Stimulated activated CD8-positive, alpha-beta memory T cell treated with anti-CD3 and anti-CD28 coated beads, Interleukin-12 subunit alpha, Interleukin-12 subunit beta, amount 100 ng/mL, for 24 hours (primary cell): ENCODE measurements around the gene RRAS.

Experiments
- DNase-seq: peaks from one replicate; pipeline ENCODE4 v3.0.0-alpha.2; 2020; ENCODE audit errors: extremely low read depth

Gene RRAS

DNA sequence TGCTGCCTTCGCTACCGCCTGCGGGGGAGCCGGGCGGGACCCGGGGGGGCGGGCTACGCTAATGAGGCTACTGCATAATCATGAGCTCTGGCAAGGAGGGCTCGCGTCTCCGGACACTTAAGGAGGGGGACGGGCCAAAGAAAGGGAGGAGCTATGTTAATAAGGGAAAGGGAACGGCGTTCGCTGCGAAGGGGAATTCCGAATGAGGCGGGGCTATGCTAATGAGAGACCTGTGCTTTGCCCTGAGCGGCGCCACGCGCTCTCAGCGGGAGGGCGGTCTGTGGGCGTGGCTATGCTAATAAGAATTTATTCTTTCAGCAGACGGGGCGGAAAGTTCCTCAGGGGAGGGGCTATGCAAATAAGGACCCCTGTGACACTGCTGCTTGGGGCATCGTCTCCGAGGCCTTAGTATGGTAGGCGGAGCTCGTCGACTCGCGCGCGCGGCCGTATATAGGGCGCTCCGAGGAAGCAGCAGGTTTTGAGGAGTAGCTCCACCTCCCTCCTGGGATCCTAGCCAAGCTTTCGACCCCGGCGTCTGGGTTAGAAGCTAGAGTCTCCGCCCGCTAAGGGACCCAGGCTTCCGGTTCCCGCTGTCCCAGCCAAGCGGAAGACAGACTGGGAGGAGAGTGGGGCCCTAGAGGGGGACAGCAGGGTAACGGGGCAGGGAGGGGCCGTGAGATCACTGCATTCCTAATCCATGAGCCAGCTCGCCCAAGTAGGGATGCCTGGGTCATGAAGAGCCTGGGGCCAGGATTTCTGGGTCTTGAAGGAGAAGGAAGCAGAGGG lies at the start of gene RRAS:
TSS of gene RRAS (minus strand) at position 31 of the 786 bp plus-strand sequence. CDS start 45 bp downstream, outside the sequence.
- DNase-seq = peak; percentile 100

DNA sequence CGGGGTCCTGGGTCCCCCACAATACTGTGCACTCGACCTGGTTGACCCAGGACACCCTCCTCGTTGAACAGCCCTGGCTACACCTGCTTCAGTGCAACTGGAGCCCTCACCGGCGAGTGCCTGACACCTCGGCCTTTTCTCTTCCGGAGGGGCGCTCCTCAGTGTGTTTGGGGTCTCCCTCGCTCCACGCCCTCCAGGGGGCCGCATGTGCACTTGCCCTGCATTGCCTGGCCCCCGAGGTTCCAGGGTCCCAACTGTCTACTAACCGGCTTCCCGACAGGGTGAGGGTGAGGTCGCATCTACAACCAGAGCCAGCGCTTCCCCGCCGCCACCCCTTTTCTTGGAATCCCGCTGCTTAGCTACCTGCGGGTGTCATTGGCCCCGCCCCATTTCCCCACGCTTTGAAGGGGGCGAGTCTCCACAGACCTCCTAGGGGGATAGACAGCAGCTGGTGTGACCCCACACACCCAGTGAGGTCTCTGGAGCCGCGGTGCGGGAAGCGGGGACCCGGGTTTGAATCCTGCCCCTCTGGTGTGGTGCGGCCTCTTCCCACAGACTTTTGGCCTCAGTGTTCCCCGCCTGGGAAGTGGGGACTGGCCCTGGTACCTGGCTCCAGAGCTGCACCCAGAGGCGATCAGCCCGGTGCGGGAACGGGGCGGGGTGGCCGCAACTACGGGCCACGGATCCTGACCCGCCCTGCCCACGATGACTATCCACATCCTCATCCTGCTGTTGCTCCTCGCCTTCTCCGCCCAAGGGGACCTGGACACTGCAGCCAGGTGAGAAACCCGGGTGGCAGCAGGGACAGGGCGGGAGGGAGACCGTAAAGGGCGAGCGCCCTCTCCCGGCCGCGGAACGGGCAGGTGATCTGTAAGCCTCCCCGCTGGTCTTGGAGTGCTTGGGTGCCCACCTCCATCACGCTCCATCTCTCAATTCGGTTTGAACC lies 49.5 kb upstream of the RRAS start, which contains the start of gene ADM5:
TSS of gene ADM5 (plus strand) at position 462 of the 946 bp plus-strand sequence. CDS start at position 706, 244 bp downstream.
- DNase-seq = no peak

- no peak for DNase-seq
These were observed 48.7 kb upstream of the RRAS start for GRCh38 chr19:49688531-49689132.

DNA sequence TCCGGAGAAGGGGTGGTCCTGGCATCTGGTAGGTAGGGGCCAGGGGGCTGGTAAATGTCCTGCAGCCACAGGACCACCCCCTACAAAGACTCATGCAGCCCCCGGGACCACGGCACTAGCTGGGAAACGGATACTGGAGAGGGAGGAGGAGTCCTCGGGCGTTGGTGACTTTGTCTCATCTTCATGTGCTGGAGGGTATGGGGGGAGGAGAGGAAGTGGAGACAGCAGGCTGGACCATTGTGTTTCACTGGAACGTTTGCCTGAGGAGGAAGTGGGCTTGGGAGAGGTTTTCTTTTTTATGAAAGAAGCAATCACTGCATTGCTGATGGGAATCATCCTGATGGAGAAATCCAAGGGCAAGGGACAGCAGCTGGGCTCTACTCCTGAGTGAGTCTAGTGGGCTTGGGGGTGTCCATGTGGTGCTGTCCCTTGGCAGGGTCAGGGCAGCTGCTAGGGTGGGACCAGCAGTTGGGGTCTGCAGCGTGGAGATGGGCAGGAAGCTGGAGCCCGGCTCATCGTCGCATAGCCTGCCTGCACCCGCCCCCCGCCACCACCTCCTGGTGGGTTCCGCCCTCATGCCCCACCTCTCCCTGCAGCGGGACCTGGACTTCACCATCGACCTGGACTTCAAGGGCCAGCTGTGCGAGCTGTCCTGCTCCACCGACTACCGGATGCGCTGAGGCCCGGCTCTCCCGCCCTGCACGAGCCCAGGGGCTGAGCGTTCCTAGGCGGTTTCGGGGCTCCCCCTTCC lies 47.8 kb upstream of the RRAS start:
- DNase-seq = no peak

DNA sequence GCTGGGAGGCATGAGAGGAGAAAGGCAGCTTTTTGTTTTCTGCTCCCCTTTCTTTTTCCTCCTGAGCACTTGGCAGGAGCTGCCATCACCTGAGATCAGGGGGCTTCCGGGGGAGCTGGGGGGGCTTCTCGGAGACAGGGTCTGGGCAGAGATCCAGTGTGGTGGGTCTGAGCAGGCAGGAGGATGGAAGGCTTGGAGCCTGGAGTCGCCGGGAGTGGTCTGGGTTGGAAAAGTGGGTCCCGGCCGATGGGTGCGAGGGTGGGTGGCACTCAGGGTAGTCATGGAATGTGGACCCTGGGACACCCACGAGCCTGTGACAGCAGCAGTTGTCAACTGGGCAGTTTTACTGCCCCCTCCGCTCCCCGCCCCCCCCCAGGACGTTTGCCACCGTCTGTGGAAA lies 47.2 kb upstream of the RRAS start:
- DNase-seq = no peak

DNA sequence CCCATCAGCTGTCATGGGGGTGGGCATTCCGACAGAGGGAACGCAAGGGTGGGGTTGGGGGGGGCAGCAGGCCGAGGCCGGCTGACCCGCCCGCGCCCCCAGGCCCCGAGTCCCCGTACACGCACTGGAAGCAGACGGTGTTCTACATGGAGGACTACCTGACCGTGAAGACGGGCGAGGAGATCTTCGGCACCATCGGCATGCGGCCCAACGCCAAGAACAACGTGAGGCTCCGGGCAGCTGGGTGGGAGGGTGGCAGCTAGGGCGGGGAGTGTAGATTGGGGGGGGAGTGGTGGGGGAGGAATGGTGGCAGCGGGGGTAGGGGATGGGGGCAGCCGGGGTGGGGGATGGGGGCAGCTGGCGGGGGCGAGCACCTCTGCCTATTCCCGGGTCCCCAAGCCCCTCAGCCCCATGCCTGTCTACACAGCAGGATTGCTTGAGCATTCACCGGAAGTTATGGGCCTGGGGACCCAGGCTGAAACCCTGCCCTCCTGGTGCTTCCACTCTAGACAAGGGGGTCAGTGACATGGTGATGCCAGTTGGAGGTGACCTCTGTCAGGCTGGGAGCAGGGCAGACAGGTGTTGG lies 46.7 kb upstream of the RRAS start:
- DNase-seq = no peak

DNA sequence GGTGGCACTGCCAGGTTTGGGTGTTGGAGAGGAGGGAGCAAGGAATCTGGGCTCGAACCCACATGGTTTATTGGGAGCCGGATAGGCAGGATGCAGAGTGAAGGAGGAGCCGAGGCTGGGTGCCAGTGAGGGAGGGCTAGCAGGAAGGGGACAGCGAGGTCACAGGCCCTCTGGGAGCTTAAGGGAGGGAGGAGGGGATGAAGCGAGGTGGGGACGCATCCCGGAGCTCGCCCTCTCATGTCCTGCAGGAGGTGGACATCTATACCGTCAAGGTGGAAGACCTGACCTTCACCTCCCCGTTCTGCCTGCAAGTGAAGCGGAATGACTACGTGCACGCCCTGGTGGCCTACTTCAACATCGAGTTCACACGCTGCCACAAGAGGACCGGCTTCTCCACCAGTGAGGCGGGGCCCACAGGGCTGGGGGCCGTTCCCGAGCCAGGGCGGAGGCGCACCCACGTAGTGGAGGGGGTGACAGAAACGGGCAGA lies 45.9 kb upstream of the RRAS start:
- no peak for DNase-seq

DNA sequence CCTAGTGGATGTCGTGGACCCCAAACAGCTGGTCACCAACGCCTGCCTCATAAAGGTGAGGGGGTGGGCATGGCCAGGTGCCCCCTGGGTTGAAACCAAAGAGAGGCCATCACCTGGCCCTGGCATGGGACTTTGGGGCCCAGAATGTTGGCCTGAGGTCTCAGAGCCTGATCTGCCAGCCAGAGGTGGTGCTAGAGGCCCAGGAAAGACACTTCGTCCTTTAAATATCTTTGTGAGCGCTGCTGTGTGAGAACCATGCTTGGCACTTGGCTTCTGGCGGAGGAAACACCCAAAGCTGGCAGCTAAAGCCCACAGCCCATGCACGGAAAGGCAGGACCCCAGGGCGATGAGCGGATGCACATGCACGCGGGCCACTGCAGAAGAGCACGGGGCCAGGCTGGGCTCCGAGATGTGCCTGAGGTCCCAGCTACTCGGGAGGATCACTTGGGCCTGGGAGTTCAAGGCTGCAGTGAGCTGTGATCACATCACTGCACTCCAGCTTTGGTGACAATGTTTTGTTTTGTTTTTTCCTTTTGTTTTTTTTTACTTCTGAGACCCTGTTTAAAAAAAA lies 45.1 kb upstream of the RRAS start:
- DNase-seq = no peak

DNA sequence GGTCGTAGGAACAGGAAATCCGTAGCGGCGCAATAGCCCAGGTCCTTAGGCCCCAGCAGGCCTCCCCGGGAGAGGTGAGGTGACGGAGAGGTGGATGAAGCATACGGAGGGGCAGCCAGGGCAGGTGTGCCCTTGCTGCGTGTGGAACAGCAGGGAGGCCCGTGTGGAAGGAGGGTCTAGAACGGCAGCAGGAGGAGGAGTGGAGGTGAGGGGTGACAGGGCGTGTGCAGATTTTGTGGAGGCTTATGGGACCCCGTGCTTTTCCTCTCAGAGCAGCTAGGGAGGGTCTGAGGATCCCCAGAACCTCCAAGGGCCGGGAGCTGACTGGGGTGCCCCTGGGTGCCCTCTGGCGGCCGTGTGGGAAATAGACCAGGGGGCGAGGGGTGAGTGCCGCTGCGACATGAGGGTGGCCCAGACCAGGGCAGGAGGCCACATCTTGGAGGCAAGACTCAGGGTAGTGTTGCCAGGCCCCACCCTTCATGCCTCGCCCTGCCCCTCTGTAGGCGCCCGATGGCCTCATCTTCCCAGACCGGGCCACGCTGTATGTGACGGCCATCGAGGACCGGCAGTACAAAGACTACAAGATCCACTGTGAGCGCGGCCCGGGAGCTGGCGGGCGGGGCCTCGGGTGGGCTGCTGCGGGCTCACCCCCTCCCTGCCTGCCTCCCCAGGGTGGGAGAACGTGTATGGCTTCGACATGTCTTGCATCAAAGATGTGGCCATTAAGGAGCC lies 44.5 kb upstream of the RRAS start:
- DNase-seq = no peak

DNA sequence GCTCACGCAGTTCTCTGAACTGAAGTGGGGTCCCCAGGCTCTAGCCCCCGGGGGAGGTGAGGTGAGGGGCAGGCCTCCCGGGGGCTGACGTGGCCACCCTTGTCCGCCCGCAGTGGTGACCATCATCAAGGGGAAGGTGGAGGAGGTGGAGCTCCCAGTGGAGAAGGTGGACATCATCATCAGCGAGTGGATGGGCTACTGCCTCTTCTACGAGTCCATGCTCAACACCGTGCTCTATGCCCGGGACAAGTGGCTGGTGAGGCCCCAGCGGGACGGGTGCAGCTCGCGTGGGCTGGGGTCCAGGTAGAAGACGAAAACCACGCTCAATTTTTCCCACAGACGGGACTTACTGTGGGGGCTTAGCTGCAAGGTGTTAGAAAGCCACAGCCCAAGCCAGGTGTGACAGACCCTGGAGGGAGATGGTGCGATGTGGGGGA lies 43.9 kb upstream of the RRAS start:
- DNase-seq = no peak

DNA sequence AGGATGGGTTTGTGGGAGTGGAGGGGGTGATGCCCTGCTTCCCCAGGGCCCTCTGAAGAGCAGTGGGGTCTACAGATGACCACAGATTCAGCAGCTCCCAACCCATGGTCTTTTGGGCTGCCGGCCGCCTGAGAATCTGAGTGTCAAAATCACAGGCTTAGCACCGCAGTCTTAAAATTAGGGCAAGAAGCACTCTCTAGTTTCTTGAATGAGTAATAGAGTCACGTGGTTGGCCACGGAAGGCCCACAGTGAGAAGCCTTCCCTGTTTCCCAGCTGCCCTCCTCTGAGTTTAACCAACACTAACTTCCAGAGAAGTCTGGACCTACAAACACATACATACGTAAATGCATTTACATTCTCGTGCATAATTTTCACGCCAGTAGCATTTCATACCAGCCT lies 42.3 kb upstream of the RRAS start:
- DNase-seq = no peak

GRCh38 chr19:49681830-49682229 lies 41.9 kb upstream of the RRAS start:
- no peak for DNase-seq

DNA sequence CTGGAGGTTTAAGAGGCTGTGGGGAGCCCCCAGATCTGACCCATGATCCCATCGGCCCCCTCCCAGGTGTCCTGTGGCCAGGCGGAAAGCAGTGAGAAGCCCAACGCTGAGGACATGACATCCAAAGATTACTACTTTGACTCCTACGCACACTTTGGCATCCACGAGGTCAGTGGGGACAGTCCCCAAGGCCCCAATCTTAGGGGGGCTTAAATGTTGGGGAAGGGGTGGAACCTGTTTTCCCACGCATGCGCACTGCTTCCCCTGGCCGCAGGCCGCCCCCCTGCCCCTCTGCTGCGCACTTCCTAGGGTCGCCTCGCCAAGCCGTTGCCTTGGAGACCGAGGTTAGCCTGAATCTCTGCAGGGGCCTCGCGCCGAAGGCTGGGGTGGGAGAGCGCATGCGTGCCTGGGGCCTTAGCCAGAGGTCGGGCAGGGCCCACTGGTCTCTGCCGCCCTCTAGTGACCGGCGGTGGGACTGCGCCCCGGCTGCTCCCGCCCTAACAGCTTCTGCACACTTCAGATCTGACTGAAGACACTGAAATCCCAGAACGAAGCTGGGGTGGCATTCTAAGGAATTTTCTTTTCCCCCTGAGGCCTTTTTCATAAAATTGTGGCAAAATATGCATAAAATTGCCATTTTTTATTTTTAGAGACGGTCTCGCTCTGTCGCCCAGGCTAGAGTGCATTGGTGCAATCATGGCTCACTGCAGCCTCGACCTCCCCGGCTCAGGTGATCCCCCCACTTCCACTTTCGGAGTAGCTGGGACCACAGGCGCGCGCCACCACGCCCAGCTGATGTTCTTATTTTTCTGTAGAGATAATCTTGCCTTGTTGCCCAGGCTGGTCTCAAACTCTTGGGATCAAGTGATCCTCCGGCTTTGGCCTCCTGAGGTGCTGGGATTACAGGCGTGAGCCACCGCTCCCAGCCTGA lies 40.7 kb upstream of the RRAS start:
- peak; percentile 87 for DNase-seq

- DNase-seq = no peak
These were observed 39.9 kb upstream of the RRAS start for GRCh38 chr19:49679771-49680413.

GRCh38 chr19:49678985-49679770 lies 39.2 kb upstream of the RRAS start:
- no peak for DNase-seq

- DNase-seq = no peak
These were observed 38.1 kb upstream of the RRAS start for GRCh38 chr19:49677901-49678674.
